ENCODE data around the gene RSPO1. TPM values are rescaled to one million over a fixed set of nuclear protein-coding genes. Genes with fewer than 3 reads are reported as not detected.

RSPO1 gene
- total RNA-seq, 1 experiment from 2014 or later: 0.18 TPM

DNA sequence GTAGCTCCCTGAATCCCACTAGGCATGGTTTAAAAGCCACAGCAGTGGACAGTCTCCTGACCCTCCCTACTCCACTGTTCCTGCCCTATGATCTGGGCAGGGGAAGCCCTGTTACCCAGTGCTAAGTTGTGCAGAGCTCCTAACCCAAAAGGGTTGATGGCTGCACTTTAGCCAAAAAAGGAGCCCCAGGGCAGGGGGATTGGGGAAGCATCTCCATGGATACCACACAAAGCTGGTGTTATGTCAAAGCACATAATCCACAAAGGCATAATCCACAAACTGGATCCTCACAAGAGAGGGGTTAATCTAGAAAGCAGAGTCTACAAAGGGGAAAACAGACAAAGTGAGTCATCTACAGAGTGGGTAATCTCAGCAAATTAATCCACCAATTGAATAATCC lies 5.7 kb downstream of the RSPO1 start:
- TF ChIP-seq POLR2AphosphoS5 (IDR thresholded peaks at IDR 0.05; ENCODE audit: low read depth, low read length) (no peak), TCF7L2 (IDR thresholded peaks at IDR 0.05; ENCODE audit: low read depth, low read length) (no peak), SIN3A (IDR thresholded peaks at IDR 0.05; ENCODE audit: borderline replicate concordance, insufficient read depth, low read depth, low read length) (no peak)
- TF ChIP-seq, protein P1, sequence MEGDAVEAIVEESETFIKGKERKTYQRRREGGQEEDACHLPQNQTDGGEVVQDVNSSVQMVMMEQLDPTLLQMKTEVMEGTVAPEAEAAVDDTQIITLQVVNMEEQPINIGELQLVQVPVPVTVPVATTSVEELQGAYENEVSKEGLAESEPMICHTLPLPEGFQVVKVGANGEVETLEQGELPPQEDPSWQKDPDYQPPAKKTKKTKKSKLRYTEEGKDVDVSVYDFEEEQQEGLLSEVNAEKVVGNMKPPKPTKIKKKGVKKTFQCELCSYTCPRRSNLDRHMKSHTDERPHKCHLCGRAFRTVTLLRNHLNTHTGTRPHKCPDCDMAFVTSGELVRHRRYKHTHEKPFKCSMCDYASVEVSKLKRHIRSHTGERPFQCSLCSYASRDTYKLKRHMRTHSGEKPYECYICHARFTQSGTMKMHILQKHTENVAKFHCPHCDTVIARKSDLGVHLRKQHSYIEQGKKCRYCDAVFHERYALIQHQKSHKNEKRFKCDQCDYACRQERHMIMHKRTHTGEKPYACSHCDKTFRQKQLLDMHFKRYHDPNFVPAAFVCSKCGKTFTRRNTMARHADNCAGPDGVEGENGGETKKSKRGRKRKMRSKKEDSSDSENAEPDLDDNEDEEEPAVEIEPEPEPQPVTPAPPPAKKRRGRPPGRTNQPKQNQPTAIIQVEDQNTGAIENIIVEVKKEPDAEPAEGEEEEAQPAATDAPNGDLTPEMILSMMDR (IDR thresholded peaks at IDR 0.05): no peak
- TF ChIP-seq, protein P2, sequence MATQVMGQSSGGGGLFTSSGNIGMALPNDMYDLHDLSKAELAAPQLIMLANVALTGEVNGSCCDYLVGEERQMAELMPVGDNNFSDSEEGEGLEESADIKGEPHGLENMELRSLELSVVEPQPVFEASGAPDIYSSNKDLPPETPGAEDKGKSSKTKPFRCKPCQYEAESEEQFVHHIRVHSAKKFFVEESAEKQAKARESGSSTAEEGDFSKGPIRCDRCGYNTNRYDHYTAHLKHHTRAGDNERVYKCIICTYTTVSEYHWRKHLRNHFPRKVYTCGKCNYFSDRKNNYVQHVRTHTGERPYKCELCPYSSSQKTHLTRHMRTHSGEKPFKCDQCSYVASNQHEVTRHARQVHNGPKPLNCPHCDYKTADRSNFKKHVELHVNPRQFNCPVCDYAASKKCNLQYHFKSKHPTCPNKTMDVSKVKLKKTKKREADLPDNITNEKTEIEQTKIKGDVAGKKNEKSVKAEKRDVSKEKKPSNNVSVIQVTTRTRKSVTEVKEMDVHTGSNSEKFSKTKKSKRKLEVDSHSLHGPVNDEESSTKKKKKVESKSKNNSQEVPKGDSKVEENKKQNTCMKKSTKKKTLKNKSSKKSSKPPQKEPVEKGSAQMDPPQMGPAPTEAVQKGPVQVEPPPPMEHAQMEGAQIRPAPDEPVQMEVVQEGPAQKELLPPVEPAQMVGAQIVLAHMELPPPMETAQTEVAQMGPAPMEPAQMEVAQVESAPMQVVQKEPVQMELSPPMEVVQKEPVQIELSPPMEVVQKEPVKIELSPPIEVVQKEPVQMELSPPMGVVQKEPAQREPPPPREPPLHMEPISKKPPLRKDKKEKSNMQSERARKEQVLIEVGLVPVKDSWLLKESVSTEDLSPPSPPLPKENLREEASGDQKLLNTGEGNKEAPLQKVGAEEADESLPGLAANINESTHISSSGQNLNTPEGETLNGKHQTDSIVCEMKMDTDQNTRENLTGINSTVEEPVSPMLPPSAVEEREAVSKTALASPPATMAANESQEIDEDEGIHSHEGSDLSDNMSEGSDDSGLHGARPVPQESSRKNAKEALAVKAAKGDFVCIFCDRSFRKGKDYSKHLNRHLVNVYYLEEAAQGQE (IDR thresholded peaks at IDR 0.05; ENCODE audit: insufficient read depth in 1 of 2, low read depth in 2 of 2, low read length in 1 of 2): no peak
- ChIA-PET CTCF (no interaction called here), POLR2A (no interaction called here)
- intact Hi-C loops (cut with micrococcal nuclease; ENCODE audit: unreplicated experiment) (no loop called here), in situ Hi-C loops (cut with HindIII; ENCODE audit: low pct_unique_long_range_greater_than_20kb, low sequenced_read_pairs) (no loop called here)
- H3K9me3 ChIP-seq (ENCODE audit: control insufficient read depth, insufficient read depth, low read depth, low read length): no peaks in the 10 kb centered on the region
- DNase-seq (ENCODE audit: low read depth, low spot score) (no peak), ATAC-seq (no peak)
- H3K27me3 ChIP-seq (ENCODE audit: control insufficient read depth, insufficient read depth, low read length): peaks cover 22% of the 10 kb centered on the region
- BruUV-seq (replicated peaks): no TSS peak
- H3K4me3 ChIP-seq (ENCODE audit: low read depth in 2 of 2, low read length in 2 of 2): no peak overlapping the region
- no peaks in the 10 kb centered on the region for H3K36me3 ChIP-seq (ENCODE audit: control insufficient read depth, insufficient read depth, low read length)
- H3K27ac ChIP-seq (ENCODE audit: low read length): no peak overlapping the region
- no peaks in the 10 kb centered on the region; the same call in 1 of the 2 replicates for H3K4me1 ChIP-seq (ENCODE audit: control insufficient read depth, insufficient read depth, low read length)

DNA sequence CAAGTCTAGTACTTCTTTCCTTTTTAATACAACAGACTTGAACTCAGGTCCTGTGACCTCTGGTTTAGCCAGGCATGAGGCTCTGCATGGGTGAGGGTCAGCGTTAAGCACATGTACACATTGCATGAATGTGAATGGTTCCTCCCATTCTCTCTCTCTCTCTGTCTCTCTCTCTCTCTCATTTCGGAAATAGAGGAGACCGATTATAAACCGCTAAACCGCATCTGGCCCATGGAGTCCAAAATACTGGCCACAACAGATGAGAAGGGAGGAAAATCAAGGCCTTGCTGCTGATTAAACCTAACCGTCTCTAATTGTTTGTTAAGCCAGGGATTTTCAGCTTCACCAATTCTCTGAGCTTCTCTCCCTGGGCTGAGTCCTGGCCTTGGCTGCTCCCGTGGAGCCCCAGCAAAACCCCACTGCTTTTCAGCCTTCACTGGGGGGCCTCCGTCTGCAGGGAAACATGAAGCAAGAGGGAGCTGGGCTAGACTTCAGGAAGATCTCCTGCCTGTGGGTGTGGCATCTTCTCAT lies 6.6 kb downstream of the RSPO1 start:
- Histone ChIP-seq H3K9me3 (ENCODE audit: control insufficient read depth, insufficient read depth, low read depth, low read length) (no peaks in the 10 kb centered on the region), H3K27ac (ENCODE audit: low read length) (no peak overlapping the region), H3K4me1 (ENCODE audit: control insufficient read depth, insufficient read depth, low read length) (no peaks in the 10 kb centered on the region), H3K36me3 (ENCODE audit: control insufficient read depth, insufficient read depth, low read length) (no peaks in the 10 kb centered on the region), H3K27me3 (ENCODE audit: control insufficient read depth, insufficient read depth, low read length) (peaks cover 21% of the 10 kb centered on the region), H3K4me3 (ENCODE audit: low read depth in 2 of 2, low read length in 2 of 2) (no peak overlapping the region)
- TF ChIP-seq TCF7L2 (IDR thresholded peaks at IDR 0.05; ENCODE audit: low read depth, low read length) (no peak), SIN3A (IDR thresholded peaks at IDR 0.05; ENCODE audit: borderline replicate concordance, insufficient read depth, low read depth, low read length) (no peak), POLR2AphosphoS5 (IDR thresholded peaks at IDR 0.05; ENCODE audit: low read depth, low read length) (no peak)
- TF ChIP-seq, protein P1 (IDR thresholded peaks at IDR 0.05): no peak
- TF ChIP-seq, protein P2 (IDR thresholded peaks at IDR 0.05; ENCODE audit: insufficient read depth in 1 of 2, low read depth in 2 of 2, low read length in 1 of 2): no peak
- no peak for ATAC-seq
- in situ Hi-C loops (cut with HindIII; ENCODE audit: low pct_unique_long_range_greater_than_20kb, low sequenced_read_pairs): no loop called here
- BruUV-seq (replicated peaks): no TSS peak
- no peak for DNase-seq (ENCODE audit: low read depth, low spot score)
- POLR2A ChIA-PET: no interaction called here
- intact Hi-C loops (cut with micrococcal nuclease; ENCODE audit: unreplicated experiment): no loop called here
- CTCF ChIA-PET: no interaction called here

Measured in Panc1 (cell line).